ENCODE results near the gene VWA5B2. TPM values are rescaled to one million over a fixed set of nuclear protein-coding genes. Genes with fewer than 3 reads are reported as not detected.

VWA5B2 gene
- total and polyA plus RNA-seq, 11 donors = 0.11 TPM; not detected in 10

MicroRNA genes within 50 kb of the gene (microRNA counts, 767-probe panel; counts per million panel counts)
- 0 to 71.6 counts per million in 2 donors for microRNA hsa-miR-1224-3p
- 71.6 to 908 counts per million in 2 donors for microRNA hsa-miR-1224-5p

Small RNA genes lying within 50 kb of the gene (microRNA-seq; reads per million reads assigned to microRNA genes)
- gene MIR1224 = 0 to 0.70 (median 0.10) reads per million in 4 donors

Other genes with a start within 250 kb of the VWA5B2 start
- gene ABCC5, start 211.7 kb upstream of the VWA5B2 start, total RNA-seq = 10 to 100 TPM; 20.8 to 61.7 (median 34.3) TPM
- gene ABCC5, start 211.7 kb upstream of the VWA5B2 start, polyA plus RNA-seq = 10 to 100 TPM; 16.4 to 30.9 TPM
- gene HTR3D, start 197.8 kb upstream of the VWA5B2 start, total RNA-seq = not detected
- gene HTR3D, start 197.8 kb upstream of the VWA5B2 start, polyA plus RNA-seq = not detected
- not detected for gene HTR3C, start 176.5 kb upstream of the VWA5B2 start, total RNA-seq
- not detected for gene HTR3C, start 176.5 kb upstream of the VWA5B2 start, polyA plus RNA-seq
- gene HTR3E, start 132.5 kb upstream of the VWA5B2 start, total RNA-seq = not detected
- gene HTR3E, start 132.5 kb upstream of the VWA5B2 start, polyA plus RNA-seq = not detected
- gene EIF2B5, start 94.2 kb upstream of the VWA5B2 start, total RNA-seq = 10 to 100 TPM; 24.5 to 39.0 (median 30.9) TPM
- 10 to 100 TPM; 28.5 to 58.2 TPM for gene EIF2B5, start 94.2 kb upstream of the VWA5B2 start, polyA plus RNA-seq
- 10 to 100 TPM; 53.4 to 94.2 (median 70.9) TPM for gene DVL3, start 74.2 kb upstream of the VWA5B2 start, total RNA-seq
- gene DVL3, start 74.2 kb upstream of the VWA5B2 start, polyA plus RNA-seq = 10 to 100 TPM; 36.3 to 59.8 TPM
- gene AP2M1, start 54.7 kb upstream of the VWA5B2 start, total RNA-seq = 100 to 1,000 TPM; 225 to 400 (median 337) TPM
- gene AP2M1, start 54.7 kb upstream of the VWA5B2 start, polyA plus RNA-seq = 100 to 1,000 TPM; 291 to 431 TPM
- gene ABCF3, start 43.4 kb upstream of the VWA5B2 start, total RNA-seq = 10 to 100 TPM; 58.2 to 81.9 (median 69.2) TPM
- 10 to 100 TPM; 63.4 to 80.5 TPM for gene ABCF3, start 43.4 kb upstream of the VWA5B2 start, polyA plus RNA-seq
- 10 to 100 TPM; 10.9 to 49.1 (median 17.0) TPM for gene ALG3, start 19.4 kb downstream of the VWA5B2 start, total RNA-seq
- gene ALG3, start 19.4 kb downstream of the VWA5B2 start, polyA plus RNA-seq = 10 to 100 TPM; 15.5 to 68.1 TPM
- 1 to 10 TPM in 7 of 9 donors, under 1 TPM in 2; 0.66 to 4.2 (median 2.1) TPM for gene EEF1AKMT4, start 20.1 kb downstream of the VWA5B2 start, total RNA-seq
- gene EEF1AKMT4, start 20.1 kb downstream of the VWA5B2 start, polyA plus RNA-seq = 10 to 100 TPM in 1 of 2 donors, 1 to 10 TPM in 1; 1.9 to 16.7 TPM
- gene CAMK2N2, start 32.0 kb downstream of the VWA5B2 start, total RNA-seq = under 1 TPM in 4 of 9 donors, not detected in 5; 0.17 to 0.37 (median 0.29) TPM
- gene CAMK2N2, start 32.0 kb downstream of the VWA5B2 start, polyA plus RNA-seq = under 1 TPM in 1 of 2 donors, not detected in 1; 0.14 TPM
- gene ECE2, start 46.4 kb downstream of the VWA5B2 start, total RNA-seq = under 1 TPM in 1 of 9 donors, not detected in 8; 0.10 TPM
- gene ECE2, start 46.4 kb downstream of the VWA5B2 start, polyA plus RNA-seq = not detected
- 100 to 1,000 TPM; 198 to 314 (median 232) TPM for gene PSMD2, start 69.7 kb downstream of the VWA5B2 start, total RNA-seq
- gene PSMD2, start 69.7 kb downstream of the VWA5B2 start, polyA plus RNA-seq = 100 to 1,000 TPM in 1 of 2 donors, 10 to 100 TPM in 1; 82.3 to 443 TPM
- gene EIF4G1, start 85.0 kb downstream of the VWA5B2 start, total RNA-seq = 100 to 1,000 TPM; 211 to 406 (median 229) TPM
- gene EIF4G1, start 85.0 kb downstream of the VWA5B2 start, polyA plus RNA-seq = 100 to 1,000 TPM; 178 to 407 TPM
- 10 to 100 TPM; 21.9 to 53.2 (median 30.9) TPM for gene FAM131A, start 108.0 kb downstream of the VWA5B2 start, total RNA-seq
- gene FAM131A, start 108.0 kb downstream of the VWA5B2 start, polyA plus RNA-seq = 10 to 100 TPM; 24.1 to 36.9 TPM
- gene CLCN2, start 132.0 kb downstream of the VWA5B2 start, total RNA-seq = 1 to 10 TPM; 1.3 to 3.6 (median 2.0) TPM
- 1 to 10 TPM; 1.2 to 2.7 TPM for gene CLCN2, start 132.0 kb downstream of the VWA5B2 start, polyA plus RNA-seq
- gene POLR2H, start 132.1 kb downstream of the VWA5B2 start, total RNA-seq = 10 to 100 TPM; 15.2 to 40.3 (median 22.1) TPM
- gene POLR2H, start 132.1 kb downstream of the VWA5B2 start, polyA plus RNA-seq = 10 to 100 TPM; 37.9 to 51.4 TPM
- gene THPO, start 148.6 kb downstream of the VWA5B2 start, total RNA-seq = under 1 TPM in 4 of 9 donors, not detected in 5; 0.12 to 0.68 (median 0.29) TPM
- under 1 TPM; 0.19 to 0.36 TPM for gene THPO, start 148.6 kb downstream of the VWA5B2 start, polyA plus RNA-seq
- 1 to 10 TPM; 2.0 to 7.4 (median 4.8) TPM for gene CHRD, start 150.5 kb downstream of the VWA5B2 start, total RNA-seq
- gene CHRD, start 150.5 kb downstream of the VWA5B2 start, polyA plus RNA-seq = 1 to 10 TPM; 3.9 to 6.3 TPM